ENCODE data around the gene CSMD2. TPM values are rescaled to one million over a fixed set of nuclear protein-coding genes. Genes with fewer than 3 reads are reported as not detected.

Gene CSMD2
- total RNA-seq, 2 donors from 2014 or later, result not detected

DNA sequence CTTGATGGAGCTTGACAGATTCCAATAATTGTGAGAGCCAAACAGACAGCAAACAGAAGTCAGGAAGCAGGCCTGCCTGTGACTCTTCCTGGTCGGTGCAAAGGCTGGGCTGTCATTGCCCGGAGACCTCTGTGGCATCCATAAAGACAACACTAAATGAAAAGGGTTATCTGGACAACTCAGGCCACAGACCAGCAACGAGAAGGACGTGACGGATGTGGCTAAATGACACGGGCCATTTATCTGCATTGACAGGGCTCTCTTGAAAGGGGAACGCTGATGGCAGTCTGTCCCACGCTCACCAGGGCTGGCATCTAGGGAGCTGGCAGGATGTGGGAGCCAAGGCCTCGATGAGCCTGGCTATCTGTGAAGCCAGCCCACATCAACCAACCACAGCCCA, 266.1 kb downstream of the CSMD2 start:
- Mint-ChIP-seq H3K27ac (no peak overlapping the region), H3K36me3 (ENCODE audit: low read depth) (no peaks in the 10 kb centered on the region), H3K9me3 (no peaks in the 10 kb centered on the region), H3K4me3 (no peak overlapping the region), H3K4me1 (no peaks in the 10 kb centered on the region), H3K27me3 (peaks cover 22% of the 10 kb centered on the region)
- no peak for ATAC-seq (replicated peaks)

DNA sequence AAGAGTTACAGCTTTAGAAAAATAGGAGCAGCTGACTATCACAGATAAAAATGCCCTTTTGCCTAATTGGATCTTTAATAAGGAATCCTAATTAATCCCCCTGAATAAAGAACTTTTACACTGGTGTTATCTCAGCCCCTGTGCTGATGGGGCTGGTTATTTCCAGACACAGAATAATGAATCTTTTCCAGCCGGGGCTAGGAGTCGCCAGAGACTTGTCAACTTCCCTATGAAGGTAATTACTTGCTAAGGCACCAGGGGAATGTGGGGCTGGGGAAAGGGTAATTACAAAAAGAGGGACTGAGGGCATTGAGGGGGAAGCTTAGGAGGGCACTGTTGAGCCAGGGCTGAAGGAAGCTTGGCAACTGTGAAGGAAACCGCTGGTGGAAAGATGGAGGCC, 266.6 kb downstream of the CSMD2 start:
- no peak for ATAC-seq (replicated peaks)
- no peaks in the 10 kb centered on the region for H3K36me3 Mint-ChIP-seq (ENCODE audit: low read depth)
- no peaks in the 10 kb centered on the region for H3K4me1 Mint-ChIP-seq
- no peak overlapping the region for H3K27ac Mint-ChIP-seq
- H3K27me3 Mint-ChIP-seq, result peaks cover 18% of the 10 kb centered on the region
- no peaks in the 10 kb centered on the region for H3K9me3 Mint-ChIP-seq
- no peak overlapping the region for H3K4me3 Mint-ChIP-seq

- no peak for ATAC-seq (replicated peaks)
- Mint-ChIP-seq H3K9me3 (no peaks in the 10 kb centered on the region), H3K4me1 (no peaks in the 10 kb centered on the region), H3K27me3 (peaks cover 15% of the 10 kb centered on the region), H3K4me3 (no peak overlapping the region), H3K27ac (no peak overlapping the region), H3K36me3 (ENCODE audit: low read depth) (no peaks in the 10 kb centered on the region)
Measured at GRCh38 chr1:33897092-33897725, 267.8 kb downstream of the CSMD2 start.

GRCh38 chr1:33895976-33896375, 269.1 kb downstream of the CSMD2 start:
- Mint-ChIP-seq H3K36me3 (ENCODE audit: low read depth) (no peaks in the 10 kb centered on the region), H3K4me1 (no peaks in the 10 kb centered on the region), H3K27ac (no peak overlapping the region), H3K9me3 (no peaks in the 10 kb centered on the region), H3K27me3 (peaks cover 14% of the 10 kb centered on the region), H3K4me3 (no peak overlapping the region)
- ATAC-seq (replicated peaks), result no peak

GRCh38 chr1:33895396-33895795, 269.6 kb downstream of the CSMD2 start:
- no peak overlapping the region for H3K27ac Mint-ChIP-seq

GRCh38 chr1:33893147-33893830, 271.7 kb downstream of the CSMD2 start:
- no peak overlapping the region for H3K27ac Mint-ChIP-seq

More at GRCh38 chr1:33895396-33895795, 269.6 kb downstream of the CSMD2 start:
- no peaks in the 10 kb centered on the region for H3K36me3 Mint-ChIP-seq (ENCODE audit: low read depth)
- H3K27me3 Mint-ChIP-seq, result peaks cover 11% of the 10 kb centered on the region
- no peak for ATAC-seq (replicated peaks)
- H3K4me3 Mint-ChIP-seq, result no peak overlapping the region
- no peaks in the 10 kb centered on the region for H3K4me1 Mint-ChIP-seq
- no peaks in the 10 kb centered on the region for H3K9me3 Mint-ChIP-seq

GRCh38 chr1:33886496-33886895, 278.5 kb downstream of the CSMD2 start:
- H3K4me1 Mint-ChIP-seq, result no peaks in the 10 kb centered on the region
- ATAC-seq (replicated peaks), result no peak
- H3K27ac Mint-ChIP-seq, result no peak overlapping the region

More at GRCh38 chr1:33893147-33893830, 271.7 kb downstream of the CSMD2 start:
- Mint-ChIP-seq H3K4me3 (no peak overlapping the region), H3K9me3 (no peaks in the 10 kb centered on the region), H3K27me3 (peaks cover 8% of the 10 kb centered on the region), H3K4me1 (no peaks in the 10 kb centered on the region), H3K36me3 (ENCODE audit: low read depth) (no peaks in the 10 kb centered on the region)
- no peak for ATAC-seq (replicated peaks)

GRCh38 chr1:33880305-33880704, 284.7 kb downstream of the CSMD2 start:
- Mint-ChIP-seq H3K4me3 (no peak overlapping the region), H3K4me1 (no peaks in the 10 kb centered on the region), H3K27me3 (peaks cover 29% of the 10 kb centered on the region), H3K9me3 (no peaks in the 10 kb centered on the region), H3K36me3 (ENCODE audit: low read depth) (no peaks in the 10 kb centered on the region), H3K27ac (no peak overlapping the region)
- no peak for ATAC-seq (replicated peaks)

More at GRCh38 chr1:33886496-33886895, 278.5 kb downstream of the CSMD2 start:
- Mint-ChIP-seq H3K9me3 (no peaks in the 10 kb centered on the region), H3K27me3 (peaks cover 22% of the 10 kb centered on the region), H3K36me3 (ENCODE audit: low read depth) (no peaks in the 10 kb centered on the region), H3K4me3 (no peak overlapping the region)

- Mint-ChIP-seq H3K27ac (no peak overlapping the region), H3K36me3 (ENCODE audit: low read depth) (no peaks in the 10 kb centered on the region)
Measured at GRCh38 chr1:33878392-33878791, 286.6 kb downstream of the CSMD2 start.

GRCh38 chr1:33876970-33877650, 287.9 kb downstream of the CSMD2 start:
- Mint-ChIP-seq H3K4me3 (no peak overlapping the region), H3K9me3 (no peaks in the 10 kb centered on the region), H3K27me3 (peaks cover 18% of the 10 kb centered on the region), H3K4me1 (no peaks in the 10 kb centered on the region), H3K27ac (no peak overlapping the region), H3K36me3 (ENCODE audit: low read depth) (no peaks in the 10 kb centered on the region)
- no peak for ATAC-seq (replicated peaks)

More at GRCh38 chr1:33878392-33878791, 286.6 kb downstream of the CSMD2 start:
- Mint-ChIP-seq H3K9me3 (no peaks in the 10 kb centered on the region), H3K4me1 (no peaks in the 10 kb centered on the region), H3K27me3 (peaks cover 22% of the 10 kb centered on the region), H3K4me3 (no peak overlapping the region)
- no peak for ATAC-seq (replicated peaks)

DNA sequence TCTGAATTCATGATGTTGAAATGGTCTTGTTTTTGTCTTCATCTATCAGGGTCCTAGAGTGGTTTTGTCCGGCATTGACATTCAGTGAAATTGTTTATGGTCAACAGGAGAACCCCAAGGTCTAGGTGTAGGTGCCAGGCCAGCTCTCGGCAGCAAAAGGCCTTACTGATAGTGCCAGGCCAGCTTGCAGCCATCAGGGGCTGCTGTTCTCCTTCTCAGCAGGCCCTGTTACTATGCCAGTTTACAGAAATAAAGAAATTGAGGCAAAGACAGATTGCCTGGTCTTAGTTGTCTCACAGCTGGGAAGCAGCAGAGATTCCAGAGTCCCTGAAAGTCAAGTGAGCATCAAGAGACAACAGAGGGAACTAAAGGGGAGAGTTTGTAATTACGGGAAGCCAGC, 289.2 kb downstream of the CSMD2 start:
- ATAC-seq (replicated peaks), result no peak
- H3K4me1 Mint-ChIP-seq, result no peaks in the 10 kb centered on the region
- H3K27ac Mint-ChIP-seq, result no peak overlapping the region
- peaks cover 14% of the 10 kb centered on the region for H3K27me3 Mint-ChIP-seq
- no peak overlapping the region for H3K4me3 Mint-ChIP-seq
- H3K9me3 Mint-ChIP-seq, result no peaks in the 10 kb centered on the region
- no peaks in the 10 kb centered on the region for H3K36me3 Mint-ChIP-seq (ENCODE audit: low read depth)

DNA sequence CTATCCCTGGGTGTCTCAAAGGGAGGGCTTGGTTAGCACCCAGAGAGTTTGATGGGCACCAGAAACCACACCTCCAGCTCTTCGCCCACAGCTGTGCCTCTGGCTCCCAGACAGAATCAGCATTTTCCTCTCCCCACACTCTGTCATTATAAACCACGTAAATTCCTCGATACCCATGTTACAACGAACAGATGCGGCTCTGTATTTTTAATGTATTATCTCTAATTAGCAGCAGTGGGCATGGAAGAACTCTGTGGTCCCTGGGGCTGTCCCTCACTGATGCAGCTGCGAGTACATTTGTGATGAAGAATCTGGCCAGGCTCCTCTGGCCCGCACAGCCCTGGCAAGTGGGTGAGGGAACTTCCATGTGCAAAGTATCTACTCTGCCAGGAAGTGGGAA, 290.4 kb downstream of the CSMD2 start:
- no peak overlapping the region for H3K4me3 Mint-ChIP-seq
- peaks cover 14% of the 10 kb centered on the region for H3K27me3 Mint-ChIP-seq
- no peaks in the 10 kb centered on the region for H3K4me1 Mint-ChIP-seq
- H3K36me3 Mint-ChIP-seq (ENCODE audit: low read depth), result no peaks in the 10 kb centered on the region
- ATAC-seq (replicated peaks), result no peak
- H3K27ac Mint-ChIP-seq, result no peak overlapping the region
- no peaks in the 10 kb centered on the region for H3K9me3 Mint-ChIP-seq

GRCh38 chr1:33872683-33873082, 292.3 kb downstream of the CSMD2 start:
- H3K27me3 Mint-ChIP-seq, result peaks cover 14% of the 10 kb centered on the region
- H3K4me1 Mint-ChIP-seq, result no peaks in the 10 kb centered on the region
- ATAC-seq (replicated peaks), result no peak
- no peaks in the 10 kb centered on the region for H3K9me3 Mint-ChIP-seq
- no peaks in the 10 kb centered on the region for H3K36me3 Mint-ChIP-seq (ENCODE audit: low read depth)
- H3K27ac Mint-ChIP-seq, result no peak overlapping the region
- H3K4me3 Mint-ChIP-seq, result no peak overlapping the region

DNA sequence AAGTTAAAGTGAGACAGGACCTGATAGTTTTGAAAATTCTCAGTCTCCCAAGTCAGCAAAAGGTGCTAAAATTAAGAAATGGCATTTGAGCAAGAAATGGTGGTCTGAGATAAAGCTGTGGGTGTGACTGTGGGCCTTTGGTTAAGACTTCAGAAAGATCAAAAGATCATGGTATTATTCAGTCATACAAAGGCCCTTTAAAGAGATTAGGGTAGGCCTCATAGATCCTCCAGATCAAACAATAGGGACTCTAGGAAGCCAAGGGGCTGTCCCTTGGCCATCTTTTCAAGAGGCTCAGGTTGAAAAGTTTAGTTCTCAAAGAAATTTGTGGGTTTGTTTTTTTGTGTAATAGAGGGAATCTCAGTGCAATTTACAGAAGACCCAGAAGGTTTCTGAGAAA, 292.8 kb downstream of the CSMD2 start:
- no peaks in the 10 kb centered on the region for H3K36me3 Mint-ChIP-seq (ENCODE audit: low read depth)
- H3K27ac Mint-ChIP-seq, result no peak overlapping the region
- peaks cover 16% of the 10 kb centered on the region for H3K27me3 Mint-ChIP-seq
- ATAC-seq (replicated peaks), result no peak
- H3K4me3 Mint-ChIP-seq, result no peak overlapping the region
- no peaks in the 10 kb centered on the region for H3K9me3 Mint-ChIP-seq
- no peaks in the 10 kb centered on the region for H3K4me1 Mint-ChIP-seq

DNA sequence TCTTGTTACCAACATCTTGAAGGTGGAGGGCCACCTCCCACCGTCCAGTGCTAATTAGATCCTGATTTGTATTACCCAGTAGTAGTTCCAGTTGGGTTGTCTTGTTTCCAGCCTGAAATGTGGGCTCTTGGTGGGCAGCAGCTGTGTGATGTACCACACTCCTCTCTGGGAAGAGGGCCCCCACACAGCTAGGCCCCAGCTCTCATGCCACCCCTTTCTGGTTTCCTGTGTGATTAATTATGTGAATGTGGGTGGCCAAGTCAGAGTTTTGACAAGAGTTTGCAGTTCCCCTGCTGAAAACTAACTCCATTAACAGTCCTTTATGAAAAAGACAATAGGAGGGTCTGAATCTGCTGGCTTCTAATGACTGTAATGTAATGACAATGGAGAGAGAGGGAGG, 297.3 kb downstream of the CSMD2 start:
- Mint-ChIP-seq H3K9me3 (no peaks in the 10 kb centered on the region), H3K4me1 (no peaks in the 10 kb centered on the region), H3K4me3 (no peak overlapping the region), H3K27ac (no peak overlapping the region), H3K36me3 (ENCODE audit: low read depth) (no peaks in the 10 kb centered on the region), H3K27me3 (peaks cover 24% of the 10 kb centered on the region)
- ATAC-seq (replicated peaks), result no peak
